ENCODE measurements around the gene MAML3.

Gene MAML3

DNA sequence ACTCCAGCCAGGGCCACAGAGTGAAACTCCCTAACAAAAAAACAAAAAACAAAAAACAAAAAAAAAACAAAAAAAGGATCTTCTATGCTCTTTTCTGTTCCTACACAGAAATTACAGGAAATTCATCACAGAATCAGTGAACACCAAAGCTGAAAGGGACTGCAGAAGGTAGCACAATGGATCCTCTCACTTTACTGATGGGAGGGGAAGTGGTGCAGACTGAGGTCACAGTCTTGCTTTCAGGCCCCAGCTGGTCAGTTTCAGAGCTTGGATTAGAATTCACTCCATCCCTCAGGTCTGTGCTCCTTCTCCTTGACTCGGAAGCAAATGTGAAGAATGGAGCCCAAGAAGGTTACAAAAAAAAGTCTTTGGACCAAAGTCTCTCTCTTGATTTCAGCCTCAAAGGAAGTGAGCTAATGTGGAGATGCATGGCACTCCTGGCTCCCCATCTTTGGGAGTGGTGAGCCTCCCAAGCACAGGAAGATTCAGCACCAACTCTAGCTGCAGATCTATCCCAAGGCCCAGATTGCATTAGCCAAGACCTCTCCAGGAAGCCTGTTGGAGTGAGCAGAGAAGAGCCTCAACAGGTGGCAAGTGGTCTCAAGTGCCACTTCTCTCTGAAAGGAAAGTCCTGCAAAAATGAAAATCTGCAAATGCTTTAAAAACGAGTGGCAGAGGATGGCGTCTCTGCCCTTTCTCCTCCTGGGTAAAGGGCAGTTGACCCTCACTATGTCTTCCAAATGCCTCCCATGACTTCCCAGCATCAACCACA is 176.0 kb downstream of the MAML3 start:
- TF ChIP-seq, protein P1, sequence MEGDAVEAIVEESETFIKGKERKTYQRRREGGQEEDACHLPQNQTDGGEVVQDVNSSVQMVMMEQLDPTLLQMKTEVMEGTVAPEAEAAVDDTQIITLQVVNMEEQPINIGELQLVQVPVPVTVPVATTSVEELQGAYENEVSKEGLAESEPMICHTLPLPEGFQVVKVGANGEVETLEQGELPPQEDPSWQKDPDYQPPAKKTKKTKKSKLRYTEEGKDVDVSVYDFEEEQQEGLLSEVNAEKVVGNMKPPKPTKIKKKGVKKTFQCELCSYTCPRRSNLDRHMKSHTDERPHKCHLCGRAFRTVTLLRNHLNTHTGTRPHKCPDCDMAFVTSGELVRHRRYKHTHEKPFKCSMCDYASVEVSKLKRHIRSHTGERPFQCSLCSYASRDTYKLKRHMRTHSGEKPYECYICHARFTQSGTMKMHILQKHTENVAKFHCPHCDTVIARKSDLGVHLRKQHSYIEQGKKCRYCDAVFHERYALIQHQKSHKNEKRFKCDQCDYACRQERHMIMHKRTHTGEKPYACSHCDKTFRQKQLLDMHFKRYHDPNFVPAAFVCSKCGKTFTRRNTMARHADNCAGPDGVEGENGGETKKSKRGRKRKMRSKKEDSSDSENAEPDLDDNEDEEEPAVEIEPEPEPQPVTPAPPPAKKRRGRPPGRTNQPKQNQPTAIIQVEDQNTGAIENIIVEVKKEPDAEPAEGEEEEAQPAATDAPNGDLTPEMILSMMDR (IDR thresholded peaks at IDR 0.05) = no peak
- Histone ChIP-seq H3K9me3 (no peaks in the 10 kb centered on the region), H3K36me3 (no peaks in the 10 kb centered on the region), H3K27me3 (no peaks in the 10 kb centered on the region), H3K27ac (peak overlapping the region; percentile 79), H3K4me3 (ENCODE audit: low read depth in 1 of 2, low read length in 1 of 2) (peak overlapping the region in 1 of 2 experiments; percentile 33), H3K4me1 (ENCODE audit: control insufficient read depth in 1 of 2, insufficient read depth in 1 of 2, low read depth in 1 of 2, low read length in 1 of 2) (peaks cover 57 to 63% of the 10 kb centered on the region in 2 experiments)

DNA sequence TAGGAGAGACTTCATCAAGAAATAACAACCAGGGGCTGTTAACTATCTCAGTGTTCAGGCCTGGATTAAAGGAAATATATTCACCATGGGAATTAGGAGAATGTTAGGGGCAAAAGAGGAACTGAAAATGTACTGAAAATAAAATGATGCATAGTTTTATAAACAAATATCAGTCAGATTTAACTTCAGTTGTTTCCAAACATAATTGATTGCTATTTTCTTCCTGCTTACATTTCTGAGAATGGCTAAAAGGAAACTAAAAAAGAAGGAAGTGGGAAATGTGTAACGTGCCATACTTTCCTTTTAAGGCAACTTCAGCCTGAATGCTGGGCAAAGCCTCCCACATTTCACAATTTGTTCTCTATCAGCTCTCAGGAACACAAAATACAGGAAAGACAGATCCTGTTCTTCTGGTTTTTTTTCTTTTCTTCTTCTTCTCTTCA is 178.1 kb downstream of the MAML3 start:
- H3K36me3 ChIP-seq = no peaks in the 10 kb centered on the region
- peak overlapping the region; percentile 35 to 39 for H3K4me3 ChIP-seq (ENCODE audit: low read depth in 1 of 2, low read length in 1 of 2)
- TF ChIP-seq, protein P1 (IDR thresholded peaks at IDR 0.05) = no peak
- H3K27me3 ChIP-seq = no peaks in the 10 kb centered on the region
- peaks cover 57 to 63% of the 10 kb centered on the region in 2 experiments for H3K4me1 ChIP-seq (ENCODE audit: control insufficient read depth in 1 of 2, insufficient read depth in 1 of 2, low read depth in 1 of 2, low read length in 1 of 2)
- no peaks in the 10 kb centered on the region for H3K9me3 ChIP-seq
- H3K27ac ChIP-seq = peak overlapping the region; percentile 79

DNA sequence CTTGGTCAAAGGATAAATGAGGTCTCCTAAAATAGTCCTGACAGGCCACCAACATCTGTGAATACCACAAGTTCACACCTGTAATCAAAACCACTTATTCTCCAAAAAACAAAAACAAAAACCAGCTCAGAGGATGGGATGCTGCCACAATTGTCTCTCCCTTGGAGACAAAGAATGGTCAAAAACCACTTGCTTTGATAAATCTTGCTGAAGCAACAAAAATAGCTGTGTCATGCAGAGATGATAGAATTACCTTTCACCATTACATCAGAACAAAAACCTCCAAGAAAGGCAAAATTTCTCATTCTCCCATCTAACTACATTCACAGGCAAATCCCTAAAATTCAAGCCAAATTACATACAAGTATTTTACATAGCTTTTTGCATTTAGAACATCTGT is 180.4 kb downstream of the MAML3 start:
- Histone ChIP-seq H3K36me3 (no peaks in the 10 kb centered on the region), H3K27ac (no peak overlapping the region), H3K9me3 (no peaks in the 10 kb centered on the region), H3K27me3 (no peaks in the 10 kb centered on the region), H3K4me1 (ENCODE audit: control insufficient read depth in 1 of 2, insufficient read depth in 1 of 2, low read depth in 1 of 2, low read length in 1 of 2) (peaks cover 45 to 51% of the 10 kb centered on the region in 2 experiments), H3K4me3 (ENCODE audit: low read depth in 1 of 2, low read length in 1 of 2) (no peak overlapping the region)
- TF ChIP-seq, protein P1 (IDR thresholded peaks at IDR 0.05) = no peak

DNA sequence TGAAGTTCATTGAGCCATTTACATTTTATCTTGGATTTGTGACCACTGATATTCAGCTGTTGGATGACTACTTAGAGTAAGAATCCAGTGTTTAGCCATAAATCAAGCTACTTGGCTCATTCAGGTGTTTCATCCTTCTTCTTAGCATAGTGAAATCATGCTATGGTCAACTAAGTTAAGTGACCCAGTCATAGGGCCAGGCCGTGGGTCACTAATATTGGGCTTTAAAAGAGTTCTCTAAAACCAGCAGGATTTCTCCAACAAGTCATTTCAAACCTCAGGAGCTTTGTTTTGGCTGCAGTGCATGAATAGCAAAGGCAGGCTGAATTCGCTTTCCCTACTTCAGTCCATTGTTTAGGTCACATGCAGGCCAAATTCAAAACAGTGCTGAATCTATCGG is 181.0 kb downstream of the MAML3 start:
- Histone ChIP-seq H3K9me3 (no peaks in the 10 kb centered on the region), H3K27me3 (no peaks in the 10 kb centered on the region), H3K4me3 (ENCODE audit: low read depth in 1 of 2, low read length in 1 of 2) (no peak overlapping the region), H3K36me3 (no peaks in the 10 kb centered on the region), H3K27ac (no peak overlapping the region), H3K4me1 (ENCODE audit: control insufficient read depth in 1 of 2, insufficient read depth in 1 of 2, low read depth in 1 of 2, low read length in 1 of 2) (peaks cover 39 to 45% of the 10 kb centered on the region in 2 experiments)
- TF ChIP-seq, protein P1 (IDR thresholded peaks at IDR 0.05) = no peak

DNA sequence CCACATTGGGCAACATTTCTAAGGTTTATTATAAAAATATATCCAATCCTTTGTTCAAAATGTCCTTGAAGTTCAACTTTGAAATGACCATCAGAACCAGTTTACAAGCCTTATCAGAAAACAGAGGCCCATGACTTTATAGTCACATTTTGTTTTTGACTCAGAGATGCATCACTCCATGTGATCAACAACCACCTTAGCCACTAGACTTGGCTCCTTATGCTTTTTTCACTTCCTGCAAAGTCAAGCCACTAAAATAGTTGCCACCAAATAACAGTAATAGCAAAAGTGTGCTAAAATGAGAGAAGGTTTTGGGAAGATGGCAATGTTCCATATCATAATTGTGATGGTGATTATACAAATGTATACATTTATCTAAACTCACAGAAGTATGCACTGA is 181.7 kb downstream of the MAML3 start:
- H3K9me3 ChIP-seq = no peaks in the 10 kb centered on the region
- TF ChIP-seq, protein P1 (IDR thresholded peaks at IDR 0.05) = no peak
- H3K4me3 ChIP-seq (ENCODE audit: low read depth in 1 of 2, low read length in 1 of 2) = no peak overlapping the region
- peaks cover 32 to 38% of the 10 kb centered on the region in 2 experiments for H3K4me1 ChIP-seq (ENCODE audit: control insufficient read depth in 1 of 2, insufficient read depth in 1 of 2, low read depth in 1 of 2, low read length in 1 of 2)
- H3K27me3 ChIP-seq = no peaks in the 10 kb centered on the region
- no peaks in the 10 kb centered on the region for H3K36me3 ChIP-seq
- no peak overlapping the region for H3K27ac ChIP-seq
